HG03135 (cell line): ENCODE measurements around the gene GSTCD.
"Not testable (repeated sequence)": the region's sequence is repeated elsewhere in the genome, so short reads cannot be mapped to it uniquely, and the experiment has no call there.

ENCODE experiments used
- ATAC-seq: cut with Tn5 transposase; IDR thresholded peaks from one replicate; pipeline ENCODE4 v1.9.1; 2021; ENCODE audit warnings: mild to moderate bottlenecking, moderate library complexity; ENCODE audit not compliant: unreplicated experiment

The GSTCD gene

GRCh38 chr4:105797225-105797624 is 88.6 kb downstream of the GSTCD start:
- no peak for ATAC-seq

GRCh38 chr4:105805501-105806120 is 97.0 kb downstream of the GSTCD start:
- no peak for ATAC-seq

GRCh38 chr4:105807496-105807895 is 98.9 kb downstream of the GSTCD start:
- ATAC-seq, result no peak

DNA sequence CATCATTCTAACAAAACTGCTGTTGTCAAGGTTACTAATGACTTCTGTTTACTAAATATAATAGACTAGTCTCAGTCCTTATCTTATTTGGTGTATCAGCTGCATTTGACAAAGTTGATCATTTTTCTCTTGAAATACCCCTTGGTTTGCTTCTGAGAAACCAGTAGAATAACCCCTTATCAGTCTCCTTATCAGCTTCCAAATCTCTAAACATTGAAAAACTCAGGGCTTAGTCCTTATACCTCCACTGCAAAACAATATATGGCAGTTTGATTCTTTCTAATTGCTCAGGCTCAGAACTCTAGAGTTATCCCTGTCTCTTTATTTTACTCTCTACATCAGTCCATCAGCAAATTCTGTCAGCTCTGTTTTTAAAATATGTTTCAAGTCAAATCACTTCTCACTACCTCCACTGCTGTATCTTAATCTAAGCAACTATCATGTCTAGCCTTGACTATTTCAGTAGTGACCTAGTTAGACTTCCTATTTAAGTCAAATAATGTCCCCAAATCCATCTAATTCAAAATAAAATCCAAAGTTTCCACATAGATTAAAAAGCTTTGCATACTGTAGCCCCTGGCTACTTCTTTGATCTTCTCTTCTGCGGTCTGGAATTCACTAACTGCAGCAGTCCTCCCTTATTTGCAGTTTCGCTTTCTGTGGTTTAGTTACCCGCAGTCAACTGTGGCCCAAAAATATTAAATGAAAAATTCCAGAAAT is 99.6 kb downstream of the GSTCD start:
- no peak for ATAC-seq

- no peak for ATAC-seq
These were observed 100.1 kb downstream of the GSTCD start for GRCh38 chr4:105808750-105809041.

- ATAC-seq, result no peak
These were observed 107.1 kb downstream of the GSTCD start for GRCh38 chr4:105815701-105816100.

DNA sequence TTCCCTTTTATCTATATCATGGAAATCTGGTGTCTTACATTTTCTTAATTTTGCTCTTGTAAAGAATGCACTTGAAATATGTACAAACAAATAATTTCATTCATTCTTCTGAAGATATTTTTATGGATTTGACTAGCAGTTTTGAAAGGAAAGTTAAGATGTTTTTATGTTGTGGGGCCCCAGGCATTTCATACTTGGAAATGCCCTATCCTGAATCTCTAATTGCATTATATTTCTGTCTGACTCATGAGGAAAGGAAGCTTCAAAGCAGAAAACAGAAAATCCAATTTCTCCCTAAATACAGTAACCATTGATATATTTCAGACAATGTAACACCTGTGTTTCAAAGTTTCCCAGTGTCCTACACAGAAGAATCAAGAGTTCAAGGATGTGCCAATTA is 113.5 kb downstream of the GSTCD start:
- ATAC-seq, result no peak

- ATAC-seq, result no peak
These were observed 119.5 kb downstream of the GSTCD start for GRCh38 chr4:105828074-105828473.

DNA sequence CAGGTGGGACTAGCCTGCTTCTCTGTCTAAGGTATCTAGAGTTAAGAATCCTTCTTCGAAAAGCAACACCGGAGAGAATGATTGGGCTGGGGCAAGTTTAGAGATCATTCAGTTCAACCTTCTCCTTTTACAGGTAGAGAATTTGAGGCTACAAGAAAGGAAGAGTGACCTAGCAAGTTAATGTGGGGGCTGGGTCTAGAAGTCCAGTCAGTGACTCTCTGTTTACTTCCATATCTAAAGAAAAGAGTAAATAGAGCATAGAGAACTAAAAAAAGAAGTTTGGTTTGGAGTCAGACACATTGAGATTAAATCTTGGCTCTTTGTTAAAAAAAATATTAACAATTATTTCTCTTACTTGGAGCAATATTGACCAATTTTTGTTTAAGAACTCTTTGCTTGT is 122.6 kb downstream of the GSTCD start:
- no peak for ATAC-seq

DNA sequence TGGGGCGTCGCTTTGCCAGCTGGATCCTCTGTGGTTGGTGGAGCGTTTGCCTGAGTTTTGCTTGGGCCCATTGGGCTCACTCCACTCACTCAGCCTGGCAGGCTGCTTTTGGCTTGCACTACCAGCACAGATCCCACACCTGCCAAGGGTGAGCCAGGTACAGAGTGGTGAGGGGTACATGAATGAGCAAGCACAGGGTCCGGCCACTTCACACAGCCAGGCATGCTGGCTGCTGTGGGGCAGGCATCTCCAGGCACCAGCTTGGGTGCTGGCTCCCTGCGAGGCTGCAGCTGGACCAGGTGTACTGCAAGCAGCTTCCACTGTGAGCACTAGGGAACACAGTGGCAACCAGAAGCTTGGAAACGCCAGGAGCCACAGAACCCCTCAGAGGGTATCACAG is 126.6 kb downstream of the GSTCD start:
- no peak for ATAC-seq

GRCh38 chr4:105836537-105836936 is 128.0 kb downstream of the GSTCD start:
- ATAC-seq, result no peak

- no peak for ATAC-seq
These were observed 128.5 kb downstream of the GSTCD start for GRCh38 chr4:105837037-105837436.

- no peak for ATAC-seq
These were observed 129.5 kb downstream of the GSTCD start for GRCh38 chr4:105838082-105838481.

DNA sequence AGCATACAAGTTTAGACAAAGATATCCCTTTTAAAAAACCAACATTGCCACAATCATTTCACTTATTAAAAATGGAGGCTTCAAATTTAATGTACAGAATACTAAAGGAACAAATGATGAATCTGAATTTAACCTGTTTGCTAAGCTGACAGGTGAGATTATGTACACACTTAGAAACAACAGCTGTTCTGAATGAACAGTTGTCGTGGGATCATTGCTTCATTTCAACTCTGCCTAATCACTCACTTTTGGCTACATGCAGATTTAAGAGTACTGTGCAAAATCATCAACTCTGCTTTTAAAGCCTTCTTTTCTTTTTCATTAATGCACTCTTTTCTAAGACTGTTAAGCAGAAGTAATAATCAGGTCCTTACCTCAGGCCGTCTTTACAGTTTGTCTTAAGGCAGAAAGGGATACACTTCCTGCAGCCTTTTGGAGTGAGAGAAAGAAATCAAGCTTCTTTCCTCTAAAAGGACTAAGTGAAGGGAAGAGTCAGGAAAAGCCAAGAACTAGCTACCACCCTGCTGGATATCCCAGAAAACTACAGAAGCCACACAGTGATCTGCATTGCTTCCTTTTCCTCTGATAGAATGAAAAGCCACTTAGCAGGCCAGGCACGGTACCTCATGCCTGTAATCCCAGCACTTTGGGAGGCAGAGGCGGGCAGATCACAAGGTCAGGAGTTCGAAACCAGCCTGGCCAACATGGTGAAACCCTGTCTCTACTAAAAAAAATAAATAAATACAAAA is 132.0 kb downstream of the GSTCD start:
- no peak for ATAC-seq

GRCh38 chr4:105843941-105844340 is 135.4 kb downstream of the GSTCD start:
- ATAC-seq, result no peak

GRCh38 chr4:105845559-105845958 is 137.0 kb downstream of the GSTCD start:
- no peak for ATAC-seq

GRCh38 chr4:105848359-105848758 is 139.8 kb downstream of the GSTCD start:
- ATAC-seq, result not testable (repeated sequence)

DNA sequence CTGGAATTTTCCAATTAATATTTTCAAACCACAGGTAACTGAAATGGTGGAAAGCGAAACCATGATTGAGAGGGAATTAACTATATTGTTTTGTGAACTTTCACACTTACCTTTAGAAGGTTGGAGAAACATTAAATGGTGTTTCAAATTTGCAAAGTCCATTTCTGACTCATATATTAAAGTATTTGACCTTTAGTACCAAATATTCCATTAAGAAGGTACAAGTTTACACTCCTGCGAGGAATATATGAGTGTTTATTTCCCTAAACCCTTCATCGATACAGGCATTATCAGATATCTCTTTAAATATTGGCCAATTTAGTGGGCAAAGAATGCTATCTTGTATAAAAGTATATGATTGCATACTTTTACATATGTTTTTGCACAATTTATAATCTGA is 142.6 kb downstream of the GSTCD start:
- no peak for ATAC-seq

- not testable (repeated sequence) for ATAC-seq
These were observed 143.6 kb downstream of the GSTCD start for GRCh38 chr4:105852230-105852629.

- ATAC-seq, result no peak
These were observed 150.0 kb downstream of the GSTCD start for GRCh38 chr4:105858466-105859040.

- no peak for ATAC-seq
These were observed 150.6 kb downstream of the GSTCD start for GRCh38 chr4:105859233-105859632.

DNA sequence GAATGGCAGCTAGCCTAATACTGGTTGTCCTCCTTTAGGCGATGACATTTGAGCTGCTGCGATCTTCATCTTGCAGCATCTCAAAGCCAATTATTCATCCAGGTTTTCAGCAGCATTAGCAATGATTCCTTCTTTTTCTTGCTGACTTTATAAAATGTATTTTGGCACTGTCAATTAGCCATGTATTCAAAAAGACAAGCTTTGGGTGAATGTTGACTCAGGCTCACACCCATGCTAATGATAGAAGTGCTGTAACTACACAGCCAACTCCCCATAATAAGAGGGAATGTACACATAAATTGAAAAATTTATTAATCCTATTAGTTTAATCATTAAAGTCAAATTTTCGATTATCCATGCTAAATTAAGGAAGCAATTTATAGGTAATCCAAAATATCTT is 162.4 kb downstream of the GSTCD start:
- no peak for ATAC-seq
